Panc1 (cell line): ENCODE measurements around the gene GALNT15. TPM values are rescaled to one million over a fixed set of nuclear protein-coding genes. Genes with fewer than 3 reads are reported as not detected.

ENCODE experiments used
- ATAC-seq: fragments of 200-7000 bp; cut with Tn5 transposase; 2 replicates; pipeline ENCODE4 v1.9.1; 2020; ENCODE audit warnings: mild to moderate bottlenecking, moderate library complexity
- BruUV-seq: library from RNA; stranded (reverse); fragments of 400-500 nt; replicated peaks from 2 replicates; lab custom pipeline; 2021; lab: Mats Ljungman, UMichigan
- CTCF ChIA-PET: fragments of 300-600 bp; sonication (Branson Sonifier 250); formaldehyde crosslinking; loops from one replicate; lab custom pipeline; 2022; ENCODE audit warnings: antibody characterized with exemption; lab: Charles Lee
- POLR2A ChIA-PET: fragments of 300-600 bp; sonication (Branson Sonifier 250); formaldehyde crosslinking; loops from one replicate; lab custom pipeline; 2022; ENCODE audit warnings: antibody characterized with exemption; lab: Charles Lee
- DNase-seq: peaks from one replicate; pipeline ENCODE4 v3.0.0-alpha.2; 2010; ENCODE audit warnings: low read depth, low spot score
- H3K27ac ChIP-seq: 2 replicates; pipeline ENCODE4 v1.5.1; 2011; ENCODE audit warnings: mild to moderate bottlenecking, low read length, inconsistent platforms
- H3K27me3 ChIP-seq: fragments of 200-500 bp; sonication (Bioruptor generic); 2 replicates; pipeline ENCODE4 v1.6.0; 2014; ENCODE audit warnings: low read length, inconsistent platforms; ENCODE audit not compliant: control insufficient read depth, insufficient read depth
- H3K36me3 ChIP-seq: fragments of 200-500 bp; sonication (Bioruptor generic); 2 replicates; pipeline ENCODE4 v1.5.1; 2014; ENCODE audit warnings: inconsistent platforms, mild to moderate bottlenecking, low read length, moderate library complexity; ENCODE audit not compliant: control insufficient read depth, insufficient read depth
- H3K4me1 ChIP-seq: 2 replicates; pipeline ENCODE4 v1.5.1; 2011; ENCODE audit warnings: inconsistent platforms, mild to moderate bottlenecking, low read length, moderate library complexity; ENCODE audit not compliant: control insufficient read depth, insufficient read depth
- H3K4me3 ChIP-seq, 2 experiments: 2 replicates each; pipeline ENCODE4 v1.5.1; 2011 to 2012; ENCODE audit warnings: low read depth in 2 of 2, low read length in 2 of 2, mild to moderate bottlenecking in 2 of 2, inconsistent platforms in 1 of 2, moderate library complexity in 1 of 2
- H3K9me3 ChIP-seq: fragments of 200-500 bp; sonication (Bioruptor generic); 2 replicates; pipeline ENCODE4 v1.5.1; 2014; ENCODE audit warnings: low read depth, mild to moderate bottlenecking, inconsistent platforms, low read length, moderate library complexity; ENCODE audit not compliant: control insufficient read depth, insufficient read depth
- POLR2AphosphoS5 ChIP-seq: IDR thresholded peaks from 2 replicates; pipeline ENCODE4 v1.6.1; 2012; ENCODE audit warnings: mild to moderate bottlenecking, low read depth, low read length, moderate library complexity
- SIN3A ChIP-seq: IDR thresholded peaks from 2 replicates; pipeline ENCODE4 v1.6.1; 2012; ENCODE audit warnings: low read depth, mild to moderate bottlenecking, low read length, moderate library complexity, borderline replicate concordance; ENCODE audit not compliant: insufficient read depth
- TCF7L2 ChIP-seq: IDR thresholded peaks from 2 replicates; pipeline ENCODE4 v1.6.1; 2011; ENCODE audit warnings: mild to moderate bottlenecking, low read depth, low read length, inconsistent platforms
- in situ Hi-C: cut with HindIII; loops from 2 replicates; pipeline ENCODE4 v1.10.0; 2016; ENCODE audit warnings: low sequenced_read_pairs, low pct_unique_long_range_greater_than_20kb
- intact Hi-C: fragments of 100-400 bp; cut with micrococcal nuclease; formaldehyde crosslinking; loops from one replicate; pipeline ENCODE4 v1.10.0; 2022; ENCODE audit not compliant: unreplicated experiment
- total RNA-seq: library from RNA; stranded (reverse); gene quantifications from one replicate; pipeline ENCODE4 v1.2.1, GENCODE V29; 2021; ENCODE audit not compliant: unreplicated experiment
- TF ChIP-seq, protein P1 (sequence below): fragments of 450-650 bp; IDR thresholded peaks from 2 replicates; pipeline ENCODE4 v1.5.1; 2017; ENCODE audit warnings: mild to moderate bottlenecking
- TF ChIP-seq, protein P2 (sequence below), 2 experiments: IDR thresholded peaks; 2 replicates each; pipeline ENCODE4 v1.6.1; 2011 to 2012; ENCODE audit warnings: low read depth in 2 of 2, control low read depth in 1 of 2, low read length in 1 of 2, mild to moderate bottlenecking in 1 of 2, moderate library complexity in 1 of 2; ENCODE audit not compliant: insufficient read depth in 1 of 2

Gene GALNT15
- total RNA-seq, 1 experiment from 2014 or later, result 0.10 TPM

DNA sequence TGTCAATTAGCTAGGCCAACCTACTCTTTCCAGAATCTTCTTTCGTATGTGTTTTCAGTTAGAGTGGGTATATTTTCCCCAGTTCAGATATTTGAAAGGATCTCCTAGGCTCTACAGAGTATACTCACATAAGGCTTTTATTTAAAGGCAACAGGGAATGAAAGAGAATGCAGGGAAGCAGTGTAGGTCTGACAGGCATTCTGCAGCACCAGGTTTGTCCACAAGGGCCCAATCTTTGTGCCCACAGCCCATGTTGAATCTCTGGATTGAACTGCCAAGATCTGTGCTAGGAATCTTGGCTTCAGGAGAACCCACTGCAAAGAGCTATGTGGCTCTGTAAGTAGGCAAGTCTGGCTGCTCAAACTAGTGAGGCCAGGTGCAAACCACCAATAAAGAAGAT, 24.2 kb upstream of the GALNT15 start:
- Histone ChIP-seq H3K9me3 (no peaks in the 10 kb centered on the region; the same call in 1 of the 2 replicates), H3K36me3 (no peaks in the 10 kb centered on the region), H3K4me3 (no peak overlapping the region), H3K4me1 (no peaks in the 10 kb centered on the region; the same call in 1 of the 2 replicates), H3K27ac (no peak overlapping the region), H3K27me3 (no peaks in the 10 kb centered on the region)
- ChIA-PET CTCF (no interaction called here), POLR2A (no interaction called here)
- in situ Hi-C loops (no loop called here), intact Hi-C loops (no loop called here)
- ATAC-seq, result no peak
- DNase-seq, result no peak
- TF ChIP-seq, protein P1, sequence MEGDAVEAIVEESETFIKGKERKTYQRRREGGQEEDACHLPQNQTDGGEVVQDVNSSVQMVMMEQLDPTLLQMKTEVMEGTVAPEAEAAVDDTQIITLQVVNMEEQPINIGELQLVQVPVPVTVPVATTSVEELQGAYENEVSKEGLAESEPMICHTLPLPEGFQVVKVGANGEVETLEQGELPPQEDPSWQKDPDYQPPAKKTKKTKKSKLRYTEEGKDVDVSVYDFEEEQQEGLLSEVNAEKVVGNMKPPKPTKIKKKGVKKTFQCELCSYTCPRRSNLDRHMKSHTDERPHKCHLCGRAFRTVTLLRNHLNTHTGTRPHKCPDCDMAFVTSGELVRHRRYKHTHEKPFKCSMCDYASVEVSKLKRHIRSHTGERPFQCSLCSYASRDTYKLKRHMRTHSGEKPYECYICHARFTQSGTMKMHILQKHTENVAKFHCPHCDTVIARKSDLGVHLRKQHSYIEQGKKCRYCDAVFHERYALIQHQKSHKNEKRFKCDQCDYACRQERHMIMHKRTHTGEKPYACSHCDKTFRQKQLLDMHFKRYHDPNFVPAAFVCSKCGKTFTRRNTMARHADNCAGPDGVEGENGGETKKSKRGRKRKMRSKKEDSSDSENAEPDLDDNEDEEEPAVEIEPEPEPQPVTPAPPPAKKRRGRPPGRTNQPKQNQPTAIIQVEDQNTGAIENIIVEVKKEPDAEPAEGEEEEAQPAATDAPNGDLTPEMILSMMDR, result no peak
- no peak for TF ChIP-seq TCF7L2
- TF ChIP-seq SIN3A, result no peak
- no peak for TF ChIP-seq POLR2AphosphoS5
- TF ChIP-seq, protein P2, sequence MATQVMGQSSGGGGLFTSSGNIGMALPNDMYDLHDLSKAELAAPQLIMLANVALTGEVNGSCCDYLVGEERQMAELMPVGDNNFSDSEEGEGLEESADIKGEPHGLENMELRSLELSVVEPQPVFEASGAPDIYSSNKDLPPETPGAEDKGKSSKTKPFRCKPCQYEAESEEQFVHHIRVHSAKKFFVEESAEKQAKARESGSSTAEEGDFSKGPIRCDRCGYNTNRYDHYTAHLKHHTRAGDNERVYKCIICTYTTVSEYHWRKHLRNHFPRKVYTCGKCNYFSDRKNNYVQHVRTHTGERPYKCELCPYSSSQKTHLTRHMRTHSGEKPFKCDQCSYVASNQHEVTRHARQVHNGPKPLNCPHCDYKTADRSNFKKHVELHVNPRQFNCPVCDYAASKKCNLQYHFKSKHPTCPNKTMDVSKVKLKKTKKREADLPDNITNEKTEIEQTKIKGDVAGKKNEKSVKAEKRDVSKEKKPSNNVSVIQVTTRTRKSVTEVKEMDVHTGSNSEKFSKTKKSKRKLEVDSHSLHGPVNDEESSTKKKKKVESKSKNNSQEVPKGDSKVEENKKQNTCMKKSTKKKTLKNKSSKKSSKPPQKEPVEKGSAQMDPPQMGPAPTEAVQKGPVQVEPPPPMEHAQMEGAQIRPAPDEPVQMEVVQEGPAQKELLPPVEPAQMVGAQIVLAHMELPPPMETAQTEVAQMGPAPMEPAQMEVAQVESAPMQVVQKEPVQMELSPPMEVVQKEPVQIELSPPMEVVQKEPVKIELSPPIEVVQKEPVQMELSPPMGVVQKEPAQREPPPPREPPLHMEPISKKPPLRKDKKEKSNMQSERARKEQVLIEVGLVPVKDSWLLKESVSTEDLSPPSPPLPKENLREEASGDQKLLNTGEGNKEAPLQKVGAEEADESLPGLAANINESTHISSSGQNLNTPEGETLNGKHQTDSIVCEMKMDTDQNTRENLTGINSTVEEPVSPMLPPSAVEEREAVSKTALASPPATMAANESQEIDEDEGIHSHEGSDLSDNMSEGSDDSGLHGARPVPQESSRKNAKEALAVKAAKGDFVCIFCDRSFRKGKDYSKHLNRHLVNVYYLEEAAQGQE (IDR thresholded peaks at IDR 0.05; ENCODE audit: insufficient read depth in 1 of 2, low read depth in 2 of 2, low read length in 1 of 2), result no peak
- BruUV-seq, result no TSS peak

DNA sequence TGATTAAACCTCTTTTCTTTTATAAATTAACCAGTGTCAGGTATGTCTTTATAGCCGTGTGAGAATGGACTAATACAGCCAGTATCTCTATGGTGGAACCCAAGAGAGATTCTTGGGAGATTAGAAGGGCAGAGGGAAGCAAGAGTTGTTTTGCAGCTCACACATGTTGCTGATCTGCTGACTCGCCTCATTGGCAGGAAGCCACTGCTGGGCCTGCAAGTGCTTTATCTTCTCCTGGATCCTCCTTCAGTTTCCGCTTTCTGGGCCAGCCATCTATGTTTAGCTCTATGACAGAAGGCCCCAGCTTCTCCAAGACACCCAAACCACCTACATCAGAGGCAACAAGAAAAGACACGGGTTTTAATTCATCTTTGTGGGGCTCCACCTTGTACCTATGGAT, 23.4 kb upstream of the GALNT15 start:
- Histone ChIP-seq H3K36me3 (no peaks in the 10 kb centered on the region), H3K27ac (no peak overlapping the region), H3K4me3 (no peak overlapping the region), H3K4me1 (no peaks in the 10 kb centered on the region; the same call in 1 of the 2 replicates), H3K27me3 (no peaks in the 10 kb centered on the region), H3K9me3 (no peaks in the 10 kb centered on the region; the same call in 1 of the 2 replicates)
- DNase-seq (no peak), ATAC-seq (no peak)
- in situ Hi-C loops, result no loop called here
- TF ChIP-seq, protein P1, result no peak
- TF ChIP-seq POLR2AphosphoS5 (no peak), TCF7L2 (no peak), SIN3A (no peak)
- TF ChIP-seq, protein P2 (IDR thresholded peaks at IDR 0.05; ENCODE audit: insufficient read depth in 1 of 2, low read depth in 2 of 2, low read length in 1 of 2), result no peak
- no TSS peak for BruUV-seq
- POLR2A ChIA-PET, result no interaction called here
- intact Hi-C loops, result no loop called here
- CTCF ChIA-PET, result no interaction called here
